T-cell (primary cell): ENCODE measurements around the gene HSH2D. TPM values are rescaled to one million over a fixed set of nuclear protein-coding genes. Genes with fewer than 3 reads are reported as not detected.
A peak's percentile ranks its signal among the peaks of the same experiment; 100 is the strongest.
"Not testable (repeated sequence)": the region's sequence is repeated elsewhere in the genome, so short reads cannot be mapped to it uniquely, and the experiment has no call there.

ENCODE experiments used
- ATAC-seq, 4 experiments: fragments of 200-7000 bp in 3 of 4; fragments of 150-1000 bp in 1 of 4; cut with Tn5 transposase; replicated peaks in 1 of 4; 1 replicate in 3 of 4; 2 replicates in 1 of 4; pipeline ENCODE4 v1.10.0; 2021; ENCODE audit warnings: moderate library complexity in 3 of 4, mild to moderate bottlenecking in 2 of 4, moderate number of reproducible peaks in 1 of 4
- CTCF ChIA-PET, 2 donors: fragments of 300-600 bp; sonication (Branson Sonifier 250); formaldehyde crosslinking; loops; one replicate each; lab custom pipeline; 2022; ENCODE audit warnings: antibody characterized with exemption in 2 of 2; lab: Charles Lee
- POLR2A ChIA-PET, 2 donors: fragments of 300-600 bp; sonication (Branson Sonifier 250); formaldehyde crosslinking; loops; one replicate each; lab custom pipeline; 2022; ENCODE audit warnings: antibody characterized with exemption in 2 of 2; lab: Charles Lee
- DNase-seq, 35 experiments: peaks; one replicate each; pipeline versions ENCODE4 v3.0.0 to v3.0.0-alpha.2; 2013 to 2023
- H3K27ac ChIP-seq: one replicate; pipeline ENCODE4 v1.5.1; 2013; ENCODE audit warnings: low read length
- H3K27me3 ChIP-seq, 2 experiments: replicated peaks in 1 of 2; 1 replicate in 1 of 2; 2 replicates in 1 of 2; pipeline versions ENCODE4 v1.6.1 to v1.7.0; 2013; ENCODE audit warnings: low read length in 1 of 2, mixed read lengths in 1 of 2; ENCODE audit not compliant: control insufficient read depth in 2 of 2, insufficient read depth in 2 of 2; ENCODE audit errors: extremely low read depth in 1 of 2
- H3K36me3 ChIP-seq, 2 donors: 1 replicate in 1 of 2; 2 replicates in 1 of 2; pipeline versions ENCODE4 v1.6.1 to v1.7.0; 2013; ENCODE audit warnings: low read length in 1 of 2; ENCODE audit not compliant: control insufficient read depth in 2 of 2, insufficient read depth in 1 of 2; ENCODE audit errors: extremely low read depth in 1 of 2
- H3K4me1 ChIP-seq, 2 experiments: 1 replicate in 1 of 2; 2 replicates in 1 of 2; pipeline versions ENCODE4 v1.6.1 to v1.7.0; 2013; ENCODE audit warnings: low read length in 2 of 2, mixed read lengths in 1 of 2; ENCODE audit not compliant: insufficient read depth in 2 of 2, control insufficient read depth in 1 of 2; ENCODE audit errors: extremely low read depth in 1 of 2
- H3K4me3 ChIP-seq, 2 donors: 1 replicate in 1 of 2; 2 replicates in 1 of 2; pipeline versions ENCODE4 v1.5.1 to v1.7.0; 2013; ENCODE audit warnings: mild to moderate bottlenecking in 2 of 2, low read length in 1 of 2, moderate library complexity in 1 of 2; ENCODE audit not compliant: control insufficient read depth in 1 of 2; ENCODE audit errors: extremely low read depth in 1 of 2
- H3K9me3 ChIP-seq: 2 replicates; pipeline ENCODE4 v1.7.0; 2013
- H3K27ac Mint-ChIP-seq, 2 donors: one replicate each; pipeline ENCODE4 v1.8.0; 2020 to 2021; ENCODE audit warnings: mild to moderate bottlenecking in 2 of 2, mixed read lengths in 2 of 2
- H3K27me3 Mint-ChIP-seq, 2 donors: one replicate each; pipeline ENCODE4 v1.8.0; 2021 to 2022; ENCODE audit warnings: mixed read lengths in 2 of 2
- H3K36me3 Mint-ChIP-seq: one replicate; pipeline ENCODE4 v1.8.0; 2021; ENCODE audit warnings: mixed read lengths
- H3K4me1 Mint-ChIP-seq, 3 donors: one replicate each; pipeline ENCODE4 v1.8.0; 2020 to 2022; ENCODE audit warnings: mixed read lengths in 3 of 3, mild to moderate bottlenecking in 1 of 3
- H3K4me3 Mint-ChIP-seq, 3 donors: one replicate each; pipeline ENCODE4 v1.8.0; 2020 to 2022; ENCODE audit warnings: mild to moderate bottlenecking in 3 of 3, mixed read lengths in 3 of 3, moderate library complexity in 3 of 3
- H3K9me3 Mint-ChIP-seq, 3 donors: one replicate each; pipeline ENCODE4 v1.8.0; 2020 to 2022; ENCODE audit warnings: mixed read lengths in 3 of 3
- WGBS: methylation state at CpG from one replicate; pipeline ENCODE4 v1.1.5; 2013; ENCODE audit warnings: missing lambda C conversion rate; ENCODE audit not compliant: insufficient coverage; 5-methylcytosine and 5-hydroxymethylcytosine counted together
- total RNA-seq, 35 experiments: library from RNA in 6 of 35; stranded (reverse) in 6 of 35; fragments of 120-200 nt in 1 of 35; gene quantifications; one replicate each; pipeline versions ENCODE4 v1.2.1 to v1.2.4 and lab custom pipeline; 2013 to 2026

The HSH2D gene
- total RNA-seq, 5 donors from 2014 or later (not counting 1 experiment from before 2014, with no cell fraction given), result 23.5 to 37.0 (median 28.5) TPM

GRCh38 chr19:16098821-16099220 lies 44.7 kb upstream of the HSH2D start:
- WGBS, result 100% methylated on average over 2 of the region's 6 CpGs
- ChIA-PET CTCF (interaction anchor here in 1 of 2 donors (0.6 kb wide), 1 partner anchor 42 kb away, joined by 3 read pairs; no protein-coding TSS in a partner anchor), POLR2A (no interaction called here)
- H3K4me1 ChIP-seq, result peaks cover 10 to 24% of the 10 kb centered on the region in 2 experiments
- DNase-seq (no peak), ATAC-seq (no peak)
- H3K4me3 ChIP-seq, result no peak overlapping the region
- no peak overlapping the region for H3K4me3 Mint-ChIP-seq
- peaks cover 31 to 92% of the 10 kb centered on the region in 2 donors for H3K36me3 ChIP-seq
- no peaks in the 10 kb centered on the region for H3K27me3 Mint-ChIP-seq
- H3K9me3 Mint-ChIP-seq, result no peaks in the 10 kb centered on the region
- H3K9me3 ChIP-seq, result no peaks in the 10 kb centered on the region
- no peak overlapping the region for H3K27ac Mint-ChIP-seq
- H3K4me1 Mint-ChIP-seq, result peaks cover 21 to 30% (median 21%) of the 10 kb centered on the region in 3 donors
- H3K27ac ChIP-seq, result no peak overlapping the region
- H3K27me3 ChIP-seq, result no peaks in the 10 kb centered on the region
- peaks cover 43% of the 10 kb centered on the region for H3K36me3 Mint-ChIP-seq

- 95% methylated on average over 4 of the region's 8 CpGs for WGBS
- Histone ChIP-seq H3K4me1 (peaks cover 10 to 19% of the 10 kb centered on the region in 2 experiments), H3K36me3 (peaks cover 31 to 87% of the 10 kb centered on the region in 2 donors)
- not testable (repeated sequence) for H3K27ac ChIP-seq, H3K27me3 ChIP-seq, H3K9me3 ChIP-seq, H3K27me3 Mint-ChIP-seq, H3K9me3 Mint-ChIP-seq, H3K4me3 ChIP-seq, ATAC-seq, DNase-seq, H3K4me3 Mint-ChIP-seq
- peaks cover 43% of the 10 kb centered on the region for H3K36me3 Mint-ChIP-seq
- ChIA-PET CTCF (interaction anchor here (0.5 to 0.6 kb wide), 2 partner anchors 43 to 571 kb away, joined by 3 read pairs; no protein-coding TSS in a partner anchor), POLR2A (interaction anchor here in 1 of 2 donors (0.6 kb wide), 1 partner anchor 680 kb away, joined by 3 read pairs; the partner anchor contains the start of gene AKAP8L)
- H3K27ac Mint-ChIP-seq, result peak overlapping the region in 1 of 2 donors; percentile 34
- H3K4me1 Mint-ChIP-seq, result peaks cover 18 to 29% (median 21%) of the 10 kb centered on the region in 3 donors
Observed at GRCh38 chr19:16099314-16099965, 44.0 kb upstream of the HSH2D start.

GRCh38 chr19:16100524-16100923 lies 43.0 kb upstream of the HSH2D start:
- Histone ChIP-seq H3K36me3 (peaks cover 28 to 80% of the 10 kb centered on the region in 2 donors), H3K4me1 (peaks cover under 1 to 9% of the 10 kb centered on the region in 2 experiments), H3K27me3 (no peaks in the 10 kb centered on the region), H3K9me3 (no peaks in the 10 kb centered on the region), H3K27ac (no peak overlapping the region), H3K4me3 (no peak overlapping the region)
- H3K27me3 Mint-ChIP-seq, result no peaks in the 10 kb centered on the region
- DNase-seq (no peak), ATAC-seq (no peak)
- H3K4me1 Mint-ChIP-seq, result peaks cover 10 to 18% (median 12%) of the 10 kb centered on the region in 3 donors
- H3K9me3 Mint-ChIP-seq, result no peaks in the 10 kb centered on the region
- 100% methylated on average over 1 of the region's 4 CpGs for WGBS
- no peak overlapping the region for H3K27ac Mint-ChIP-seq
- H3K36me3 Mint-ChIP-seq, result peaks cover 40% of the 10 kb centered on the region
- H3K4me3 Mint-ChIP-seq, result no peak overlapping the region
- ChIA-PET POLR2A (no interaction called here), CTCF (no interaction called here)

- no peaks in the 10 kb centered on the region for H3K27me3 ChIP-seq
- Mint-ChIP-seq H3K27me3 (no peaks in the 10 kb centered on the region), H3K4me1 (peaks cover 0 to 4% (median 0%) of the 10 kb centered on the region in 3 donors), H3K27ac (peak overlapping the region in 1 of 2 donors; percentile 28), H3K36me3 (peaks cover 18% of the 10 kb centered on the region), H3K4me3 (no peak overlapping the region), H3K9me3 (no peaks in the 10 kb centered on the region)
- POLR2A ChIA-PET, result interaction anchor here in 1 of 2 donors (0.7 kb wide), 1 partner anchor 1684 kb away, joined by 5 read pairs; no protein-coding TSS in a partner anchor
- peaks cover 17 to 44% of the 10 kb centered on the region in 2 donors for H3K36me3 ChIP-seq
- CTCF ChIA-PET, result no interaction called here
- no peak overlapping the region for H3K4me3 ChIP-seq
- no peak overlapping the region for H3K27ac ChIP-seq
- no peaks in the 10 kb centered on the region for H3K9me3 ChIP-seq
- 100% methylated on average over 3 of the region's 6 CpGs for WGBS
- DNase-seq (no peak), ATAC-seq (no peak)
- no peaks in the 10 kb centered on the region for H3K4me1 ChIP-seq
Observed at GRCh38 chr19:16104722-16105121, 38.8 kb upstream of the HSH2D start.

GRCh38 chr19:16106121-16106520 lies 37.4 kb upstream of the HSH2D start:
- POLR2A ChIA-PET, result no interaction called here
- no peaks in the 10 kb centered on the region for H3K27me3 ChIP-seq
- H3K9me3 ChIP-seq, result no peaks in the 10 kb centered on the region
- H3K27me3 Mint-ChIP-seq, result no peaks in the 10 kb centered on the region
- H3K4me1 ChIP-seq, result peaks cover 0 to 8% of the 10 kb centered on the region in 2 experiments
- WGBS, result 44% methylated on average over 3 of the region's 3 CpGs
- peak overlapping the region; percentile 47 to 64 for H3K27ac Mint-ChIP-seq
- H3K4me1 Mint-ChIP-seq, result peaks cover 2 to 5% (median 3%) of the 10 kb centered on the region in 3 donors
- H3K36me3 Mint-ChIP-seq, result peaks cover 15% of the 10 kb centered on the region
- H3K9me3 Mint-ChIP-seq, result no peaks in the 10 kb centered on the region
- CTCF ChIA-PET, result no interaction called here
- H3K4me3 Mint-ChIP-seq, result no peak overlapping the region
- H3K36me3 ChIP-seq, result peaks cover 12 to 31% of the 10 kb centered on the region in 2 donors
- H3K4me3 ChIP-seq, result no peak overlapping the region
- no peak overlapping the region for H3K27ac ChIP-seq
- DNase-seq (no peak), ATAC-seq (no peak)

GRCh38 chr19:16111160-16111908 lies 32.2 kb upstream of the HSH2D start, which contains the start of gene RAB8A:
Gene RAB8A (plus strand): TSS chr19:16111889. CDS start chr19:16111902, 13 bp downstream.
- Histone ChIP-seq H3K36me3 (peaks cover 5 to 16% of the 10 kb centered on the region in 2 donors), H3K9me3 (no peaks in the 10 kb centered on the region), H3K4me1 (peaks cover 4 to 50% of the 10 kb centered on the region in 2 experiments), H3K27ac (peak within 1 kb of the TSS; percentile 82), H3K4me3 (peak within 1 kb of the TSS; percentile 60 to 84), H3K27me3 (no peaks in the 10 kb centered on the region)
- H3K36me3 Mint-ChIP-seq, result peaks cover 7% of the 10 kb centered on the region
- DNase-seq (peak; percentile 95 to 100 (median 98)), ATAC-seq (peak; percentile 91 to 93 (median 91))
- under 1% methylated on average over 72 of the region's 81 CpGs for WGBS
- CTCF ChIA-PET, result interaction anchor here in 1 of 2 donors (0.5 to 2.0 kb wide), 8 partner anchors 16 to 74 kb away, joined by 3 to 10 read pairs (median 4); partner anchors contain the start of genes FAM32A and HSH2D
- POLR2A ChIA-PET, result interaction anchor here in 1 of 2 donors (0.5 to 0.8 kb wide), 3 partner anchors 47 to 288 kb away, joined by 3 to 7 read pairs (median 5); partner anchors contain the start of gene FAM32A
- no peaks in the 10 kb centered on the region for H3K9me3 Mint-ChIP-seq
- peaks cover 32 to 41% (median 40%) of the 10 kb centered on the region in 3 donors for H3K4me1 Mint-ChIP-seq
- no peaks in the 10 kb centered on the region for H3K27me3 Mint-ChIP-seq
- peak within 1 kb of the TSS; percentile 94 to 98 (median 97) for H3K4me3 Mint-ChIP-seq
- H3K27ac Mint-ChIP-seq, result peak within 1 kb of the TSS; percentile 97 to 98
